Osteoblast (primary cell): ENCODE results near the gene STX19. TPM values are rescaled to one million over a fixed set of nuclear protein-coding genes. Genes with fewer than 3 reads are reported as not detected.
A peak's percentile ranks its signal among the peaks of the same experiment; 100 is the strongest.

Source experiments
- DNase-seq: peaks from one replicate; pipeline ENCODE4 v3.0.0; 2011; ENCODE audit warnings: low spot score, mixed read lengths; ENCODE audit not compliant: insufficient read length; ENCODE audit errors: missing footprints
- H2AFZ ChIP-seq: 2 replicates; pipeline ENCODE4 v1.6.0; 2011; ENCODE audit warnings: mild to moderate bottlenecking, low read length
- H3K27ac ChIP-seq: 2 replicates; pipeline ENCODE4 v1.5.1; 2011; ENCODE audit warnings: mild to moderate bottlenecking, low read depth, low read length, moderate library complexity
- H3K27me3 ChIP-seq: 2 replicates; pipeline ENCODE4 v1.6.0; 2012; ENCODE audit warnings: mild to moderate bottlenecking, control low read depth, inconsistent platforms, low read length, moderate library complexity; ENCODE audit not compliant: insufficient read depth
- H3K36me3 ChIP-seq: 2 replicates; pipeline ENCODE4 v1.5.1; 2011; ENCODE audit warnings: mild to moderate bottlenecking, low read length, control low read depth, moderate library complexity; ENCODE audit not compliant: insufficient read depth
- H3K4me1 ChIP-seq: 2 replicates; pipeline ENCODE4 v1.5.1; 2011; ENCODE audit warnings: mild to moderate bottlenecking, low read length, control low read depth, moderate library complexity; ENCODE audit not compliant: insufficient read depth
- H3K4me2 ChIP-seq: 2 replicates; pipeline ENCODE4 v1.6.0; 2011; ENCODE audit warnings: mild to moderate bottlenecking, low read length; ENCODE audit not compliant: insufficient read depth
- H3K4me3 ChIP-seq: fragments of 200-600 bp; sonication (generic); 3 replicates; pipeline ENCODE4 v1.5.1; 2012; ENCODE audit warnings: mild to moderate bottlenecking, low read length, inconsistent platforms; ENCODE audit not compliant: insufficient read depth
- H3K79me2 ChIP-seq: 2 replicates; pipeline ENCODE4 v1.6.0; 2012; ENCODE audit warnings: mild to moderate bottlenecking, low read length, control low read depth, inconsistent platforms; ENCODE audit not compliant: insufficient read depth
- H3K9me3 ChIP-seq: 2 replicates; pipeline ENCODE4 v1.5.1; 2011; ENCODE audit warnings: low read depth, low read length, control low read depth
- H4K20me1 ChIP-seq: 2 replicates; pipeline ENCODE4 v1.6.0; 2012; ENCODE audit warnings: mild to moderate bottlenecking, low read length, control low read depth; ENCODE audit not compliant: insufficient read depth
- total RNA-seq: library from RNA; depleted of rRNA; stranded (reverse); fragments of >200 nt; gene quantifications from 2 replicates; pipeline ENCODE4 v1.2.3, GENCODE V29; 2012
- TF ChIP-seq, protein P1 (sequence below): IDR thresholded peaks from 2 replicates; pipeline ENCODE4 v1.5.1; 2011; ENCODE audit warnings: mild to moderate bottlenecking, low read depth, low read length, moderate library complexity; ENCODE audit errors: extremely low read depth

STX19 gene
- total RNA-seq, 1 donor: under 0.01 TPM

DNA sequence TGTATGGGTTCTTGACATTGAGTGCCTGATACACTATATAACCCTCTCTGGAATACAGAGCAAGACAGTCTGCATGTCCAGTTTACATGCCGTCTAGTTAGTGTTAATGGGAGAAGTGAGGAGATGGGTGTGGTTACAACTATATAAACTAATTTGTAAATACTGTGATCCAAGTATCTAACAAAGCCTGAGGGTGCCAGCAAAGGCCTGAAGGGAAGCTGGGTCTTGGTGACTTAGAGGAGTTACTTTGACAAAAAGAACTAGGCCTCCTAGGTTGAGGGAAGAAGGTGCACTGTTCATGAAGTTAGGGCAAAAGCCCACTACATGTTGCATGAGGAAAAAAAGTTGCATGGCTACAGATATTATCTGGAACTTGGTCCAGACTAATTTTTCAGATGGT lies 36.7 kb upstream of the STX19 start:
- Histone ChIP-seq H3K4me1 (peaks cover 20% of the 10 kb centered on the region), H3K9me3 (no peaks in the 10 kb centered on the region), H4K20me1 (no peaks in the 10 kb centered on the region), H3K27ac (no peak overlapping the region), H3K27me3 (no peaks in the 10 kb centered on the region), H3K4me2 (no peak overlapping the region), H2AFZ (no peak overlapping the region), H3K4me3 (no peak overlapping the region), H3K36me3 (no peaks in the 10 kb centered on the region), H3K79me2 (peaks cover 28% of the 10 kb centered on the region)
- DNase-seq: no peak
- TF ChIP-seq, protein P1, sequence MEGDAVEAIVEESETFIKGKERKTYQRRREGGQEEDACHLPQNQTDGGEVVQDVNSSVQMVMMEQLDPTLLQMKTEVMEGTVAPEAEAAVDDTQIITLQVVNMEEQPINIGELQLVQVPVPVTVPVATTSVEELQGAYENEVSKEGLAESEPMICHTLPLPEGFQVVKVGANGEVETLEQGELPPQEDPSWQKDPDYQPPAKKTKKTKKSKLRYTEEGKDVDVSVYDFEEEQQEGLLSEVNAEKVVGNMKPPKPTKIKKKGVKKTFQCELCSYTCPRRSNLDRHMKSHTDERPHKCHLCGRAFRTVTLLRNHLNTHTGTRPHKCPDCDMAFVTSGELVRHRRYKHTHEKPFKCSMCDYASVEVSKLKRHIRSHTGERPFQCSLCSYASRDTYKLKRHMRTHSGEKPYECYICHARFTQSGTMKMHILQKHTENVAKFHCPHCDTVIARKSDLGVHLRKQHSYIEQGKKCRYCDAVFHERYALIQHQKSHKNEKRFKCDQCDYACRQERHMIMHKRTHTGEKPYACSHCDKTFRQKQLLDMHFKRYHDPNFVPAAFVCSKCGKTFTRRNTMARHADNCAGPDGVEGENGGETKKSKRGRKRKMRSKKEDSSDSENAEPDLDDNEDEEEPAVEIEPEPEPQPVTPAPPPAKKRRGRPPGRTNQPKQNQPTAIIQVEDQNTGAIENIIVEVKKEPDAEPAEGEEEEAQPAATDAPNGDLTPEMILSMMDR: no peak

GRCh38 chr3:94064243-94064860 lies 36.0 kb upstream of the STX19 start:
- Histone ChIP-seq H3K27me3 (no peaks in the 10 kb centered on the region), H3K4me1 (peaks cover 20% of the 10 kb centered on the region), H3K9me3 (no peaks in the 10 kb centered on the region), H3K27ac (peak overlapping the region; percentile 24), H3K79me2 (peaks cover 26% of the 10 kb centered on the region), H2AFZ (no peak overlapping the region), H3K4me2 (peak overlapping the region; percentile 94), H4K20me1 (no peaks in the 10 kb centered on the region), H3K4me3 (peak overlapping the region; percentile 88), H3K36me3 (no peaks in the 10 kb centered on the region)
- TF ChIP-seq, protein P1: no peak
- no peak for DNase-seq

DNA sequence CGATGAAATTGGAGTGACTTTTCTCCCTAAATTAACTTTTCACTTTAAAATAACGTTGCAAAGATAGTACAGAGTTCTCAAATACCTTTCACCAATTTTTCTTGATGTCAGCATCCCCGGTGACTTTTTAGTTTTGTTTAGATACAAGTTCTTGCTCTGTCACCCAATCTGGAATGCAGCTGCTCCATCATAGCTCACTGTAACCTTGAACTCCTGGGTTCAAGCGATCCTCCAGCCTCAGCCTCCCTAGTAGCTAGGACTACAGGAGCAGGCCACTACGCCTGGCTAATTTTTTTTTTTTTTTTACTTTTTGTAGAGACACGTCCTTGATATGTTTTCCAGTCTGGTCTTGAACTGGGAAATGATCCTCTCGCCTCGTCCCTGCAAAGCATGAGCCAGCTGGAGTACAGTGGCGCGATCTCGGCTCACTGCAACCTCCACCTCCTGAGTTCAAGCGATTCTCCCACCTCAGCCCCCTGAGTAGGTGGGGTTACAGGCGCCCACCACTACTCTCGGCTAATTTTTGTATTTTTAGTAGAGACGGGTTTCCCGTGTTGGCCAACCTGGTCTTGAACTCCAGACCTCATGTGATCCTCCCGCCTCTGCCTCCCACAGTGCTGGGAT lies 35.2 kb upstream of the STX19 start:
- H3K79me2 ChIP-seq: peaks cover 26% of the 10 kb centered on the region
- no peak for DNase-seq
- H4K20me1 ChIP-seq: no peaks in the 10 kb centered on the region
- H3K4me1 ChIP-seq: peaks cover 15% of the 10 kb centered on the region
- peak overlapping the region; percentile 88 for H3K4me3 ChIP-seq
- no peaks in the 10 kb centered on the region for H3K9me3 ChIP-seq
- H2AFZ ChIP-seq: peak overlapping the region; percentile 94
- TF ChIP-seq, protein P1: no peak
- peak overlapping the region; percentile 94 for H3K4me2 ChIP-seq
- peak overlapping the region; percentile 99 for H3K27ac ChIP-seq
- H3K36me3 ChIP-seq: no peaks in the 10 kb centered on the region
- no peaks in the 10 kb centered on the region for H3K27me3 ChIP-seq
